Esophagus muscularis mucosa (tissue), 3 donors: ENCODE data around the gene IP6K3.

Source experiments
- CTCF ChIP-seq, 3 experiments: fragments of 200-600 bp in 2 of 3; fragments of 450-650 bp in 1 of 3; sonication (generic) in 2 of 3; IDR thresholded peaks; one replicate each; pipeline ENCODE4 v1.5.1; 2017 to 2019; ENCODE audit warnings: antibody characterized with exemption in 3 of 3, mild to moderate bottlenecking in 2 of 3, moderate library complexity in 1 of 3
- POLR2A ChIP-seq: fragments of 450-650 bp; IDR thresholded peaks from one replicate; pipeline ENCODE4 v1.6.1; 2017; ENCODE audit warnings: antibody characterized with exemption, moderate library complexity, mild to moderate bottlenecking, low read depth
- POLR2AphosphoS5 ChIP-seq, 2 donors: sonication (generic); formaldehyde crosslinking; IDR thresholded peaks; one replicate each; pipeline ENCODE4 v1.6.1; 2017; ENCODE audit warnings: antibody characterized with exemption in 2 of 2

GRCh38 chr6:33696548-33697518 lies 49.9 kb downstream of the IP6K3 start:
- no peak for TF ChIP-seq CTCF (IDR thresholded peaks at IDR 0.05)
- no peak for TF ChIP-seq POLR2A
- peak; percentile 47 to 53 for TF ChIP-seq POLR2AphosphoS5 (IDR thresholded peaks at IDR 0.05)
